NCI-H1417 treated with DMSO at 0.1 percent for 48 hours (cell line): ENCODE measurements around the gene SP8.

Experiments used
- DNase-seq: peaks from one replicate; lab custom pipeline; 2025; lab: John Stamatoyannopoulos, UW

SP8 gene

GRCh38 chr7:20794676-20795075 is 8.0 kb upstream of the SP8 start:
- no peak for DNase-seq

DNA sequence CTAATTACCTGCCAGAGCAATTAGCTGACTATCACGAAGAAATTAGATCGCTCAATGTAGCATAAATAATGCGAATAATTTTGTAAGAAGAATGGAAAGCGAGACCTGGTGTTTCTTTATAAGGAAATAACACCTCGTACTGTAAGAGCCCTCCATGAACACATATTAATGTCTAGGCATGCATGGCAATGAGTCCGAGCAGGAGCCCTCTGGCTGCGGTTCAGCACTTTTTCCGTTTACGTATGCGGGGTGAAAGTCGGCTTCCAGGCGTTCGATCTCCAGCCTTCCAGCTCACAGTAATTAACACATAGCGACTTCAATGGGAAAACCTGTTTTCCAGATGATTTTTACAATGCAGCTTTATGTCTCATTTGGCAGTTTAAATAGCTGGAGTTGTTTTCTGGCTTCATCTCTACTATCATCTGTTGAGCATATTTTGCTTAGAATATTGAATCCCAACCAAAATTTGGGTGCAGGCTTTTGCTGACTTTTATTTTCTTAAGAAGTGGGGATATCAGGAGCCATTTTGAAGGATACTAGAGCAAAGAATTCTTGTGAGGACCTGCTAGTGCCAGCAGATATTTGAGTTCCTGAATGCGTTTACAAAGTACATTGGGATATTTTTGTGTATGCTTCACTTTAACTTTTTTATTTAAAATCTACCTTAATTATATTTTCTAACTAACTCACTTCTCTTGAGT is 7.2 kb upstream of the SP8 start:
- DNase-seq, result no peak

- DNase-seq, result no peak
Measured at GRCh38 chr7:20793248-20793647, 6.6 kb upstream of the SP8 start.

DNA sequence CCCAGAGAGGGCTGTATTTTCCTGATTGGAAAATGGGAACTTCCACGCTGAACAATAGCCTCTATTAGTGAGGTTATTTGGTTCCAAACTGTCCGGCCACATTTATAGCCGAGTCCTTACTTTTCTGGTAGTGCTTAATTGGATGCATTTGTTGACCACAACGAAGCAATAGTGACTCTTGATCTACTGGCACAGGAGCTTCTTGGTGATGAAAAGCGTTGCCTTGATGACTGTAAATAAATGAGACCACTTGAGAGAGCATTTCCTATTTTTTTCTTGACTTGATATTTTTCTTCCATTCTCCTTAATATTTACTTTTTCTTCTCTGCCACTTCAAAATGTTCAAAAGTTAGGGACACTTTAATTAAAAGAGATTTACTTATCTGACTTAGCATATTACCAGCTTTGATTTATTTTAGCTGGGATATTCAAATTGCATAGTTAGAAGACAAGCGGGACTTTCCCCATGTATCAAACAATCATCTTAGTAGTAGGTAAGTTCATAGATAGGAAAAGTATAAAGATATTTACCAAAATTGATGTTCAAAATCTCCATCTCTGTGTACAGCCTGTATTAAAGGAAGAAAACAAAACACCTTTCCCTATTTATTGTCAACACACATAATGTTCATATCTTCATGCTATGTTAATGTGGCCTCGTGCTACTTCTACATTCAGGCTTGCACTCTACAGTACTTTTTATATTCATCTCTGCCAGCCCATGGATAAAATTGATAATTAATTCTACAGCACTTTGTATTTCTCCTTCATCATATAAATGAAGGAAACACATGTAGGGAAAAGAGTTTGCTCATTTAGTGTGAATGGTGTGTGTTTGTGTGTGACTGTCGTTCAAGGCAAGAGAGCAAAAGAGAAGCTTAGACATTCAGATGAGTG is 5.1 kb upstream of the SP8 start:
- DNase-seq, result no peak

DNA sequence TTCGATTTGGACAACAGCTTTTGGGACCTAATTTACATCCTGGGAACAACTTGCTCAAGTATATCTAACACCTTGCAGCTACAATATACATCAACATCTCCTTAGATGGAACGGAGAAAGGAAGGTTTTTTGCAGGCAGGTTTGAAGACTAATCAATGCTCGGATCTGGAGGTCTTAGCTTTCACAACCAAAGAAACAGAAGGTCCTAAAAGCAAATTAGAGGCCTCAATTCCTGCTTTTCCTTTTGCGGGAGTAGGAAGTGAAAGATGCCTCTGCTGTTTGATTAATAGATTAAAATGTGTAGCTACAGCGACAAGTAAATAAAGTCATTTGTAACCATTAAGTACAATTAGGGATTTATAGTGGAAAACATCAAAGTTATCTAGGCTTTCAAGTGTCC is 3.7 kb upstream of the SP8 start:
- DNase-seq, result no peak

DNA sequence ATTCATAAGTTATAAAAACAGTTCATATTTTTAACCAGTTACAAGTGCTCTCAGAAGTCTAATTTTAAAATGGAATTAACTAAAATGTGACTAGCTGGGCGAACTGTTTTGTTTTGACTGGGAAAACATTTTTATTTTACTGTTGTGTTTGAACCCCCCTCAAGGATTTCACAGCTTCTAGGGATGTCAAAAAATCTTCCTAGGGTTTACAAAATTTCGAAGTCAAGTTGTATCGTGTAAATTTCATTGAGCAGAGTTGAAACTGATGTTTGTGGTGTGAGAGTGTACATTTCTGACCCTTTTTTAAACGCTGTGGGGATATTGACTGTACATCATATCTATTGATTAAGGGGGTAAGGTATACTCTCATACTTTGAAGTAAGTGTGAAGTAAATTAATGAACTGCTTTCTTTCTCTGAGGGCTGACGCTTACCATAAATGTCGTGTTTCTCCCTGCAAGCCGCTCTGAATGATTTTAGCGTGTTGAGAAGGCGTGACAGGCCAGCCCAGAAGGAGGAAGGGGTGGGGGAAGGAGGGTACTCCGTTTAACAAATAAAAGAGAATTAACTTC is 1.8 kb upstream of the SP8 start:
- DNase-seq, result no peak

DNA sequence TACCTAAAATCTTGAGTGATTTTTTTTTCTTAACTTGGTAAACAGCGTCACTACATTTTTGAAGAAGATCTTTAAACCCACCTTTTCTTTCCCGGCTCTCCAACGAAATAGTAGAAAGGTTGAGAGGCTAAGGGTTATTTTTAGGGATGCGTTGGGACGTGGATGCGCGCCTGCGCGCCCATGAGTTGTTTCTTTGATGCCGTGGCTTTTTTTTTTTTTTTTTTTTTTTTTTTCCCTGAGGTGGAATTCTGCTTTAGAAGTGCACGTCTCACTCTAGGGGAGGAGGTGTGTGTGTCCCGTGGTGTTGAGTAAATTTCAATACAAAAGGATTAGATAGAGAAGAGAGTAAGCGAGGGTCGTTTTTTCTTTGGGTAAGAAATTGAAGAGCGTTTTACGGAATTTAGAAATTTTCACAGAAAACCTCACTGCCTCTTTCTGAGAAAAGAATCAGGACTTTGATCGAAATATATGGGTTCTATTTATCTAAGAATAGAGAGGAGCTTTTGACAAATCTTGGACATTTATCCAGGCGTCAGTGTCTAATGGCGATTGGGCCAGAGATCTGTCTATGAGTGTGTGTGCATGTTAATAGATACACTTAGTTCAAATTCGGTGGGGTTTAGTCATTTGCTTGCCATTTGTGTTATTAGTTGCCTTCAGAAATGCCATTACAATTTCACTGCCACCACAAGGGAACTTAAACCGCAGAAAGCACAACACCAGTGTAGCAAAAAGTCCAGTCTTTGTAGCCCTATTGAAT is 1.2 kb upstream of the SP8 start:
- DNase-seq, result peak; percentile 53

- DNase-seq, result no peak
Measured at GRCh38 chr7:20786421-20786778, 286 bp downstream of the SP8 start.

DNA sequence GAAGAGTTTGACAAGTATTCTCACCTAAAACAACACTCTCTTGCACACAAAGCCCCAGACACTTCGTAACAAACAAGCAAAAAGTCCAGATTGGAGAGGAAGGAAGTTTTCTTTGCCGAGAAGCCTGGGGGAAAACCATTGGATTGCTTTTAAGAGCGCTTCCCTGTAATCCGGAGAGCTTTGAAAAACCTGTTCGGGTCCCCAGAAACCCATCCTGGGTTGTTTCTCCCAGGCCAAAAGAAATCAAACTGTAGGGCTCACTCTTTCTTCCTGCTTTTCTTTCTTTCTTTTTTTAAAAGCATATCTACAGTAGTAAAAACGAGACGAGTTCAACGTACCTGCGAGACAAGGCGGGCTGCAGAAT is 655 bp downstream of the SP8 start:
- no peak for DNase-seq

DNA sequence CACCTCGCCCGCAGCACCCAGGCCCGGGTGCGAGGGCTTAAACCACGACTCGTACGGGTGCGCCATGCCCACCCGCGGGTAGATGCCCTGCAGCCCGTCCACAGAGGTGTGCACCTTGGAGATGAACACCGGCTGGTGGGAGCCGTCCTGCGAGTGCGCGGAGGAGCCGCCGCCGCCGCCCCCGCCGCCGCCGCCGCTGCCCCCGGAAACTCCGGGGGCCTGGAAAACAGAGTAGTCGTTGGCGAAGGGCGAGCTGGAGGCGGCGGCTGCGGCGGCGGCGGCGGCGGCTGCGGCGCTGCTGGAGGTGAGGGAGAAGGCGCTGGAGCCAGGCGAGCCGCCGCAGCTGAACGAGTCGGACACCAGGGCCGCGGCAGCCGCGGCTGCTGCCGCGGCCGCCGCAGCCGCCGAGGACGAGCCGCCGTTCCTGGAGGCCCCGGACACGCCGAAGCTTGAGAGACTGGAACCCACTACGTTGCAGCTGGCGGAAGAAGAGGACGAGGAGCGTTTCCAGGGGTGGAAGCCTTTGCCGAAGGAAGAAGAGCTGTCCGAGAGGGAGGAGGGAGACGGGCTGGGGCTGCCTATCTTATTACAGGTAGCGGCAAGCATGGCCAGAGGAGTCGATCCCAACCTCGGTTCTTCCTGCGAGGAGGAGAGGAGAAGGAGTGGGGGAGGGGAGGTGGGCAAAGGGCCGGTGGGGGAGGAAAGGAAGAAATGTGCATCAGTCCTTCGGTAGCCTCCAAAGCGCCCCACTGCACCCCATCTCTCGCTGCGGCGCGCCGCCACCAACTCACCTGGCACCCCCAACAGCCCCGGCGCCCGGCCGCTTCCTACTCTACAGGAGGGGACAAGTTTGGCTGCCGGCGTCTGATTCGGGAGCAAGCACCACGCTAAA is 1.3 kb downstream of the SP8 start:
- DNase-seq, result no peak

DNA sequence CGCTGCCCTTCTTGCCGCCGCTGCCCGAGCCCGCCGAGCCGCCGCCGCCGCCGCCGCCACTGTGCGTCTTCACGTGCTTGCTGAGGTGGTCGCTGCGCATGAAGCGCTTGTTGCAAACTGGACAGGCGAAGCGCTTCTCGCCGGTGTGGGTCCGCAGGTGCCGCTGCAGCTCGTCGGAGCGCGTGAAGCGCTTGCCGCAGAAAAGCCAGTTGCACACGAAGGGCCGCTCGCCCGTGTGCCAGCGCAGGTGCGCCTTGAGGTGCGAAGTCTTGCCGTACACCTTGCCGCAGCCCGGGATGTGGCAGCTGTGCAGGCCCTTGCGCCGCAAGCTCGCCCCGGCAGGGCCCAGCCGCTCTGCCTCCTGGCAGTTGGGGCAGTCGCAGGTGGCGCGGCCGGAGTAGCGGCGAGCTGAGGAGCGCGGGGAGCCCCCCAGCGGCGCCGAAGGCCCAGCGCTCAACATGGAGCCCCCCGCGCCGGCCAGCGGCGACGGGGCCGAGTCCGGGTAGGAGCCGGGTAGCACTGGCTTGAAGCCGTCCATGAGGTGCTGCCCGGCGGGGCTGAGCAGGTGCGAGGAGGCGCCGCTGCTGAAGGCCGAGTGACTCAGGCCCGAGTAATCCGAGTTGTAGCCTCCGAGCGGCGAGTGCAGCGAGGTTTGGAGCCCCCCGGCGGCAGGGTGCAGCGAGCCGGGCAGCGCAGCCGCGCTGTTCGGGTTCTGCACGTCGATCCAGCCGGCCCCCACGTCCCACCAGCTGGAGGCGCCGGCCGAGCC is 2.1 kb downstream of the SP8 start:
- no peak for DNase-seq

DNA sequence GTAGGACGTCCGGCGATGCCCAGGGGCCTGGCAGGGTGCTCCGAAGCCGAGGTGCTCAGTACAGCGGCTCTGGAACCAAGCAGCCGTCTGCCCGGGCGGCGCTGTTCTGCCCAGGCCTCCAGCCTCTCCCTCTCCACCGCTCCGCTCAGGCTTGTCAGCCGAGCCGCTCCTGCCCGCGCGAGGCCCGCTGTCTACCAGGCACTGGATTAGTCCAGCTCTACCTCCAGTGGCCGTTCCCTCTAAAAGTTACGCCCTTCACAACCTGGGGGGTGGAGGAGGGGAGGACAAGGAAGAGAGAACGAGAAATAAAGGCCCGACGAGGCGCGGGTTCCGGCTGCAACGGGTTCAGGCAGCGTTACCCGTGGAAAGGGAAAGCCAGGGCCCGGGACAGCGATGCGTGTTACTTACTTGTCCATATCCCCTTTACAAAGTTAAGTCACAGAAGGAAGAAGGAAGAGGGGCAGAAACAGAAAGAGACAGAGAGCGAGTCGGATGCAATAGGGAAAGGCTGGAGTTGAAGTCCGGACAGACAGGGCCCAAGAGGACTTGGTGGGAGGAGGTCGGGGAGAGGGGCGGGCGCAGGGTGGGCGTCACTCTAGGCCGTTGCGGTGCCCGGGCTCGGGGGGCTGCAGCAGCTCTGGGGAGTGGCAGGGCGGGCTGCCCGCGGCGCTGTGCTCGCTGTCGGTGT is 2.8 kb downstream of the SP8 start:
- DNase-seq, result no peak

- no peak for DNase-seq
Measured at GRCh38 chr7:20783125-20783699, 3.5 kb downstream of the SP8 start.

DNA sequence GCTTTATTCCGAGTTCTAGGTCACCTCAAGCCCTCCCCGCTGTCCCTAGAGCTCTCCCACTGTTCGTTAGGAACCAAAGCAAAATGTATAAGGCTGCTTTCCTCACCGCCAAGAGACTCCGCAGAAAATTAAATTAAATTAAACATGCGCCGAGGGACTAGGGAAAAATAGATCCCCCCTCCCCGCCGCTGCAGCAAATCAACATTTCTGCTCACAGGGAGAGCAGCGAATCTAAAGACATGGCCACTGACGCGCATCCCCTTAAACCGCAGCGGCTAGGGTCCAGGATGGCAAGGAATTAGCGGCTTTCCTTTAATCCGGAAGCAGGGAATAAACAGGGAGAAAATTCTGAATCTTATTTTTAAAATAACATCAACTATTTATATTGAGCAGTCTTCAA is 7.6 kb downstream of the SP8 start:
- no peak for DNase-seq

GRCh38 chr7:20778063-20778721 is 8.5 kb downstream of the SP8 start:
- no peak for DNase-seq

DNA sequence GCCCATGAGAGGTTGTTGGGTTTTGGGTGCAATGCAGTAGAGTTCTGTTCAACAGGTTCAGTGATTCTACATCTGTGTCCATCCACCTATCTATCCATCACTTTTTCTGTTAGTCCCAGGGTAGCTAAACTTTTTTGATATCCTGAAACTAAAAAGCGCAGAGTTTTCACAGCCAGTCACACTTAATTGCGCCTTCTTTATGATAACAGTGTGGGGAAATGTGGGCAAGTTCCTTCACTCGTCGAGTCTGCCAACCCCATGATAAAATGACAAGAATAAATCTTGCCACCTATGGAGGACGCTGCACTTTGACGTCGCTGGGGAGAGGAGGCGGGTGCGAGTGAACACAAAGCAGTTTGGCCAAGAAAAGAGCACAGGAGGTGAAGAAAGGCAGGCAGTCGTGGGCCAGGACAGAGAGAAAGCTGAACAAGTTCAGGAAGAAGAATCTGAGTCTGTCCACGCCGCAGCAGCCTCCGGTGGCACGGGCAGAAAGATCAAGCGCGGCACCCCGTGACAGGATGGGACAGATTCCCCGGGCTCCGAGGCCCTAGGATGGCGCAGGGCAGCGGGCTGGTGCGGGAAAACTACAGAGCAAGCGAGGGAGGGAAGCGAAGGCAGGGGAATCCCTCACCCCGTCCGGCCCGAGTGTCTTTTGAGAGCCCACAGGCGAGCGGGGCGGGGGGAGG is 9.2 kb downstream of the SP8 start:
- no peak for DNase-seq

GRCh38 chr7:20776942-20777341 is 9.7 kb downstream of the SP8 start:
- no peak for DNase-seq

DNA sequence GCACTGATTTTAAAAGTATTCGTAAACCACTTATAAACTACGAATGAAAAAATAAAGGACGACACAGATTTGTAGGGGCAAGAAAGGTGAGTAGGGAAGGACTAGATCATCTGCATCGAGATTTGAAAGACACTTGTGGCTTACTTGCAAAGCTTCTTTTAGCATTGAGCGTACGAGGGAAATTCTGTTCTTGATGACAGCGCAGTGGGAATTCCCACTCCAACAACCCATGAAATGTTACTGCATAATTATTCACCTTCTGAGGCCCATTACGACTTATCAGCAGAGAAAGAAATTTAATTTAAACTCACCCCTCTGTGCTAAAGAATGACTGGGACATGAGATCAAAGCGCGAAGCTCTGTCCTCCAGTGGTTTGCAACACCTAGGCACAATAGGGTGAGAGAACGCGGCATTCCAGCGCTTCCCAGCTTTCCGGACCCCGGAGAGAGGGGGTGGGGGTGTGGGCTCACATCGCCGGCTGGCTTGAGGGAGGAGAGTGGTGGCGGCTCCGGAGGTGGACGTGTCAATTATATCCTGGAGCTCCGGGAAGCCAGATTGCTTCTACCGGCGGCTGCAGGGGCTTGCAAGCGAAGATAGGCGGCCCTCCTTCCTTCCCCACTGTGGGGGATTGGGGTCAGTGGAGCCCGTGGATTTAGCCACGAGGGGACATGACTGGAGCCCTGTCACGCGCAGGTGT is 10.3 kb downstream of the SP8 start:
- no peak for DNase-seq
